Immature natural killer cell (primary cell): ENCODE data around the gene RNASE4. TPM values are rescaled to one million over a fixed set of nuclear protein-coding genes. Genes with fewer than 3 reads are reported as not detected.

Source experiments
- polyA plus RNA-seq, 3 donors: library from polyadenylated mRNA; unstranded; fragments of 300-500 nt; fragmentation: Illumina TruSeq; gene quantifications; one replicate each; pipeline ENCODE4 v1.2.3, GENCODE V29; 2021

The RNASE4 gene
- polyA plus RNA-seq, 3 donors from 2014 or later = 0.50 to 1.6 (median 0.82) TPM

Other genes with a start within 250 kb of the RNASE4 start
- gene KLHL33, start 248.4 kb upstream of the RNASE4 start, polyA plus RNA-seq = under 1 TPM in 1 of 3 donors, not detected in 2; 0.21 TPM
- gene OSGEP, start 229.7 kb upstream of the RNASE4 start, polyA plus RNA-seq = 10 to 100 TPM; 40.2 to 49.4 (median 45.5) TPM
- gene APEX1, start 229.3 kb upstream of the RNASE4 start, polyA plus RNA-seq = 10 to 100 TPM; 85.6 to 95.6 (median 93.3) TPM
- 10 to 100 TPM; 17.7 to 29.2 (median 26.2) TPM for gene PIP4P1, start 223.1 kb upstream of the RNASE4 start, polyA plus RNA-seq
- 10 to 100 TPM; 38.8 to 71.6 (median 69.6) TPM for gene PNP, start 215.2 kb upstream of the RNASE4 start, polyA plus RNA-seq
- gene RNASE10, start 179.0 kb upstream of the RNASE4 start, polyA plus RNA-seq = not detected
- not detected for gene RNASE9, start 123.5 kb upstream of the RNASE4 start, polyA plus RNA-seq
- not detected for gene RNASE11, start 96.6 kb upstream of the RNASE4 start, polyA plus RNA-seq
- not detected for gene RNASE12, start 93.2 kb upstream of the RNASE4 start, polyA plus RNA-seq
- not detected for gene OR6S1, start 42.9 kb upstream of the RNASE4 start, polyA plus RNA-seq
- gene ANG, start 4.2 kb downstream of the RNASE4 start, polyA plus RNA-seq = 1 to 10 TPM in 1 of 3 donors, under 1 TPM in 1, not detected in 1; 0.94 to 2.1 TPM
- not detected for gene EDDM3A, start 61.3 kb downstream of the RNASE4 start, polyA plus RNA-seq
- not detected for gene EDDM3B, start 83.8 kb downstream of the RNASE4 start, polyA plus RNA-seq
- 10 to 100 TPM; 13.3 to 37.1 (median 17.8) TPM for gene RNASE6, start 96.7 kb downstream of the RNASE4 start, polyA plus RNA-seq
- gene RNASE1, start 118.3 kb downstream of the RNASE4 start, polyA plus RNA-seq = under 1 TPM in 1 of 3 donors, not detected in 2; 0.49 TPM
- gene RNASE3, start 206.8 kb downstream of the RNASE4 start, polyA plus RNA-seq = not detected